HFFc6 (cell line): Measurements from ENCODE around the gene SH3BGRL3. TPM values are rescaled to one million over a fixed set of nuclear protein-coding genes. Genes with fewer than 3 reads are reported as not detected.
"Not testable (repeated sequence)": the region's sequence is repeated elsewhere in the genome, so short reads cannot be mapped to it uniquely, and the experiment has no call there.

Experiments used
- DNase-seq: peaks from one replicate; pipeline ENCODE4 v3.0.0-alpha.2; 2018
- H3K27ac Mint-ChIP-seq: 2 replicates; pipeline ENCODE4 v1.8.0; 2020; ENCODE audit warnings: mild to moderate bottlenecking, mixed read lengths
- H3K27me3 Mint-ChIP-seq: 2 replicates; pipeline ENCODE4 v1.8.0; 2021; ENCODE audit warnings: mild to moderate bottlenecking, moderate library complexity, mixed read lengths; ENCODE audit not compliant: insufficient read depth
- H3K36me3 Mint-ChIP-seq: 2 replicates; pipeline ENCODE4 v1.8.0; 2021; ENCODE audit warnings: low read depth, mixed read lengths
- H3K4me1 Mint-ChIP-seq: 2 replicates; pipeline ENCODE4 v1.8.0; 2020; ENCODE audit warnings: low read depth, mixed read lengths
- H3K4me3 Mint-ChIP-seq: 2 replicates; pipeline ENCODE4 v1.8.0; 2020; ENCODE audit warnings: mild to moderate bottlenecking, moderate library complexity, mixed read lengths
- H3K9me3 Mint-ChIP-seq: 2 replicates; pipeline ENCODE4 v1.8.0; 2020; ENCODE audit warnings: mild to moderate bottlenecking, mixed read lengths
- CTCF ChIP-seq: fragments of 200-600 bp; sonication (generic); IDR thresholded peaks from 2 replicates; pipeline ENCODE4 v1.5.0; 2021; ENCODE audit warnings: antibody characterized with exemption, mild to moderate bottlenecking
- total RNA-seq, 6 experiments: library from RNA; stranded (reverse); fragmentation: NEBNext Ultra II Directional; extraction: Animal tissue kit (Norgen Biotek cat#: 25700); gene quantifications; 2 replicates in 1 of 6; 3 replicates in 5 of 6; pipeline ENCODE4 v1.2.3, GENCODE V29; 2021

The SH3BGRL3 gene
- total RNA-seq, 6 experiments from 2014 or later: 731 to 914 (median 779) TPM

GRCh38 chr1:26327956-26328362 is 48.1 kb downstream of the SH3BGRL3 start:
- TF ChIP-seq CTCF: no peak
- Mint-ChIP-seq H3K9me3 (no peaks in the 10 kb centered on the region), H3K4me1 (peaks cover 9% of the 10 kb centered on the region), H3K27ac (no peak overlapping the region), H3K27me3 (peaks cover 7% of the 10 kb centered on the region), H3K4me3 (no peak overlapping the region), H3K36me3 (no peaks in the 10 kb centered on the region)
- no peak for DNase-seq

GRCh38 chr1:26328597-26328996 is 48.7 kb downstream of the SH3BGRL3 start:
- no peak for TF ChIP-seq CTCF
- Mint-ChIP-seq H3K27me3 (peaks cover 5% of the 10 kb centered on the region), H3K4me3 (no peak overlapping the region), H3K27ac (no peak overlapping the region), H3K4me1 (peaks cover 9% of the 10 kb centered on the region), H3K36me3 (no peaks in the 10 kb centered on the region), H3K9me3 (no peaks in the 10 kb centered on the region)
- DNase-seq: no peak

- not testable (repeated sequence) for H3K27ac Mint-ChIP-seq, H3K4me1 Mint-ChIP-seq, H3K4me3 Mint-ChIP-seq, H3K36me3 Mint-ChIP-seq, H3K9me3 Mint-ChIP-seq, DNase-seq, H3K27me3 Mint-ChIP-seq
Observed at GRCh38 chr1:26329380-26329779, 49.5 kb downstream of the SH3BGRL3 start.

DNA sequence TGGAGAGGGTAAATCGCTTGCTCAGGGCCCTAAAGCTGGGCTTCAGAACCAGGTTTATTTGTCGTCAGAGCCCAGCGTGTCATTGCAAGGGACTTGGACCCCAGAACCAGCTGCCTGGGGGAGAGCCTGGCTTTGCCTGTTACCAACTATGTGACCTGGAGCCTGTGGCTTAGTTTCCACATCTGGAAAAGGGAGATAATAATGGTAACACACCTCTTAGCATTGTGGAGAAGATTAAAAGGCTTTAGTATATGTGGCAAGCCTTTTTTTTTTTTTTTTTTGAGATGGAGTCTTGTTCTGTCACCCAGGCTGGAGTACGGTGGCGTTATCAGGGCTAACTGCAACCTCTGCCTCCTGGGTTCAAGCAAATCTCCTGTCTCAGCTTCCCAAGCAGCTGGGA is 50.4 kb downstream of the SH3BGRL3 start:
- no peak for TF ChIP-seq CTCF
- no peaks in the 10 kb centered on the region for H3K9me3 Mint-ChIP-seq
- no peaks in the 10 kb centered on the region for H3K36me3 Mint-ChIP-seq
- peaks cover under 1% of the 10 kb centered on the region for H3K27me3 Mint-ChIP-seq
- H3K27ac Mint-ChIP-seq: no peak overlapping the region
- H3K4me1 Mint-ChIP-seq: peaks cover 9% of the 10 kb centered on the region
- no peak for DNase-seq
- H3K4me3 Mint-ChIP-seq: no peak overlapping the region

Other genes starting within 250 kb of the SH3BGRL3 start
- not detected for gene SLC30A2, start 234.0 kb upstream of the SH3BGRL3 start, total RNA-seq
- gene TRIM63, start 212.5 kb upstream of the SH3BGRL3 start, total RNA-seq: not detected
- gene PDIK1L, start 168.3 kb upstream of the SH3BGRL3 start, total RNA-seq: 1 to 10 TPM; 2.5 to 4.4 (median 3.8) TPM
- not detected for gene FAM110D, start 121.0 kb upstream of the SH3BGRL3 start, total RNA-seq
- gene C1orf232, start 111.1 kb upstream of the SH3BGRL3 start, total RNA-seq: not detected
- gene ZNF593, start 110.2 kb upstream of the SH3BGRL3 start, total RNA-seq: 10 to 100 TPM; 33.5 to 46.3 (median 38.7) TPM
- gene ZNF593OS, start 108.3 kb upstream of the SH3BGRL3 start, total RNA-seq: not detected
- gene CNKSR1, start 102.6 kb upstream of the SH3BGRL3 start, total RNA-seq: under 1 TPM; 0.19 to 0.57 (median 0.33) TPM
- gene CATSPER4, start 89.5 kb upstream of the SH3BGRL3 start, total RNA-seq: not detected
- gene CEP85, start 45.9 kb upstream of the SH3BGRL3 start, total RNA-seq: 1 to 10 TPM; 4.9 to 8.6 (median 8.4) TPM
- 10 to 100 TPM in 4 of 6 experiments, 1 to 10 TPM in 2; 9.5 to 11.9 (median 10.5) TPM for gene UBXN11, start 26.6 kb downstream of the SH3BGRL3 start, total RNA-seq
- gene CD52, start 37.9 kb downstream of the SH3BGRL3 start, total RNA-seq: not detected
- not detected for gene CRYBG2, start 74.0 kb downstream of the SH3BGRL3 start, total RNA-seq
- not detected for gene ZNF683, start 92.7 kb downstream of the SH3BGRL3 start, total RNA-seq
- not detected for gene LIN28A, start 130.7 kb downstream of the SH3BGRL3 start, total RNA-seq
- gene DHDDS, start 152.2 kb downstream of the SH3BGRL3 start, total RNA-seq: 10 to 100 TPM; 68.3 to 76.1 (median 70.8) TPM
- 100 to 1,000 TPM; 440 to 699 (median 668) TPM for gene HMGN2, start 192.4 kb downstream of the SH3BGRL3 start, total RNA-seq
- 1 to 10 TPM; 1.5 to 2.6 (median 1.7) TPM for gene RPS6KA1, start 249.7 kb downstream of the SH3BGRL3 start, total RNA-seq